ACC112 (cell line): ENCODE measurements around the gene NKIRAS2.
A peak's percentile ranks its signal among the peaks of the same experiment; 100 is the strongest.

Experiments used
- H2AFZ ChIP-seq: fragments of 200-600 bp; sonication (generic); one replicate; pipeline ENCODE4 v1.6.0; 2017; ENCODE audit warnings: antibody characterized with exemption, low read length; ENCODE audit not compliant: unreplicated experiment
- H3K27ac ChIP-seq: fragments of 200-600 bp; sonication (generic); 2 replicates; pipeline ENCODE4 v1.5.1; 2014; ENCODE audit warnings: low read depth, mild to moderate bottlenecking, antibody characterized with exemption, low read length, moderate library complexity
- H3K27me3 ChIP-seq: fragments of 200-600 bp; sonication (generic); 2 replicates; pipeline ENCODE4 v1.6.1; 2014; ENCODE audit warnings: mild to moderate bottlenecking, antibody characterized with exemption, low read length, moderate library complexity, mixed read lengths; ENCODE audit not compliant: insufficient read depth
- H3K36me3 ChIP-seq: fragments of 200-600 bp; sonication (generic); 2 replicates; pipeline ENCODE4 v1.6.1; 2016; ENCODE audit warnings: mild to moderate bottlenecking, antibody characterized with exemption, low read length, moderate library complexity, mixed read lengths; ENCODE audit not compliant: insufficient read depth
- H3K4me1 ChIP-seq: fragments of 200-600 bp; sonication (generic); one replicate; pipeline ENCODE4 v1.6.1; 2016; ENCODE audit warnings: low read length, mixed read lengths; ENCODE audit not compliant: insufficient read depth, unreplicated experiment, control insufficient read depth
- H3K4me3 ChIP-seq: fragments of 200-600 bp; sonication (generic); 2 replicates; pipeline ENCODE4 v1.5.1; 2014; ENCODE audit warnings: mild to moderate bottlenecking, low read depth, low read length
- H3K79me2 ChIP-seq: fragments of 200-600 bp; sonication (generic); one replicate; pipeline ENCODE4 v1.6.0; 2016; ENCODE audit warnings: low read length; ENCODE audit not compliant: control insufficient read depth, unreplicated experiment, insufficient read depth

Gene NKIRAS2

DNA sequence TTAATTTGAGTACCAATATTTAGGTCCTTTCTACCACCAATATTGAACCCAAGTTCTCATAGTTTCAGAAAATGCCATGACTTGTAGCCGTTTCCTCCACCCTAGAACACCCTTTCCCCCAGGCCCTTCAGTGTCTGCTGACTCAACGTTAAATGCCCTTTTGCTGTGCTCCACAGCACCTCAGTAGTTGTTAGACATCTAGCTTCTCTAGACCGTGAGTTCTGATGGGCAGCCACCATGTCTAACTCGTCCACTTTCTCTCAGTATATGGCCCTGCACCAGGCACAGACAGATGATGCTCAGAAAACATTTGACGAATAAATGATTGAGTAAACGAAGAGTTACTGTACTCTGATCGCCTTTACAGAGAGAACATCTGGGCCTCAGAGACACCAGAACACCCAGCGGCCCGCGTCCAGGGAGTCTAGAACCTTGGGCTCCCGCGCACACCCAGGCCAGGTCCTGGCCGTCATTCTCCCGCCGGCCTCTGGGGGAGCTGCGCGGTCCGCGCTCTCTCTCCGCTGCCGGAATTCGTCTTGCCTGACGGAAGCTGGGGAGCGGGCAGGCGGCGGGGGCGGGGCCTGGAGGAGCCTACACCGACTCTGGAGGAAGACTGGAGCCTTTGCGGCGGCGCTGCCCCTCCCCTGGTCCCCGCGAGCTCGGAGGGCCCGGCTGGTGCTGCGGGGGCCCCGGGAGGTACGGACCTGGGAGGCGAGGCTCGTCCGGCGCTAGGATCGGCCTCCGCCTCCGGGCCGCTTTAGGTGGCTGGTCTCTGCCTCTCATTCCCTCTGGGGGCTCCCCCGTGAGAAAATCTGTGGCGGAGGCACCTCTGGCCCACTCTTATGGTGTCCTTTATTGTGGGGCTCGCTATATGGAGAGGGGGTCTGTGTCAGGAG lies at the start of gene NKIRAS2:
TSS of gene NKIRAS2 (plus strand) at position 582 of the 896 bp plus-strand sequence. CDS start 1,488 bp downstream, outside the sequence.
- Histone ChIP-seq H2AFZ (peak within 1 kb of the TSS; percentile 67), H3K4me3 (peak within 1 kb of the TSS; percentile 97), H3K79me2 (peaks cover 40% of the 10 kb centered on the region)

DNA sequence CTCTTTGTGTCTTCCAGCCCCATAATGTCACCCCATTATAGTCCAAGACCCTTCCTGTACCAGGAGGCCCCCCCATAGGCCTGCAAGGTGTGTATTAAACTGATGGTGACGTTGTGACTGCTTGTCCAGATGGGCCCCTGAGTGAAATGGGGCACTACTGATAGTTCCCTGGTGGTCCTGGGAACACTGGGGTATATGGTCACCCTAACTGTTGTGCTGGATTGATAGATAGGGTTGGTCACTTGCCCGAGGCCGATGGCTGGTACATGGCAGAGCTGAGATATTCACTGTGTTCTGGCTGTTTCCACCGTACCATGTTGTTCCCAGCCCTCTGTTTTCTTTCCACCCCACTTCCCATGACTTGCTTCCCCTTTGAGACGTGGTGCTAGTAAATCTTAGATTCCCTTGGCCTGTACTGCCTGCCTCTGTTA lies 49.0 kb upstream of the NKIRAS2 start:
- Histone ChIP-seq H3K4me3 (0 out of 2 replicates have a peak overlapping the region, but pooled peaks have one; percentile 6), H3K36me3 (peaks cover 29% of the 10 kb centered on the region; the same call in 1 of the 2 replicates), H3K27me3 (no peaks in the 10 kb centered on the region), H2AFZ (no peak overlapping the region), H3K79me2 (peaks cover 47% of the 10 kb centered on the region), H3K27ac (no peak overlapping the region), H3K4me1 (peaks cover 24% of the 10 kb centered on the region)

More for the DNA sequence above, at the start of gene NKIRAS2:
- H3K27me3 ChIP-seq = no peaks in the 10 kb centered on the region
- H3K4me1 ChIP-seq = peaks cover 20% of the 10 kb centered on the region
- peaks cover 9% of the 10 kb centered on the region; the same call in 1 of the 2 replicates for H3K36me3 ChIP-seq
- H3K27ac ChIP-seq = peak within 1 kb of the TSS; percentile 49

DNA sequence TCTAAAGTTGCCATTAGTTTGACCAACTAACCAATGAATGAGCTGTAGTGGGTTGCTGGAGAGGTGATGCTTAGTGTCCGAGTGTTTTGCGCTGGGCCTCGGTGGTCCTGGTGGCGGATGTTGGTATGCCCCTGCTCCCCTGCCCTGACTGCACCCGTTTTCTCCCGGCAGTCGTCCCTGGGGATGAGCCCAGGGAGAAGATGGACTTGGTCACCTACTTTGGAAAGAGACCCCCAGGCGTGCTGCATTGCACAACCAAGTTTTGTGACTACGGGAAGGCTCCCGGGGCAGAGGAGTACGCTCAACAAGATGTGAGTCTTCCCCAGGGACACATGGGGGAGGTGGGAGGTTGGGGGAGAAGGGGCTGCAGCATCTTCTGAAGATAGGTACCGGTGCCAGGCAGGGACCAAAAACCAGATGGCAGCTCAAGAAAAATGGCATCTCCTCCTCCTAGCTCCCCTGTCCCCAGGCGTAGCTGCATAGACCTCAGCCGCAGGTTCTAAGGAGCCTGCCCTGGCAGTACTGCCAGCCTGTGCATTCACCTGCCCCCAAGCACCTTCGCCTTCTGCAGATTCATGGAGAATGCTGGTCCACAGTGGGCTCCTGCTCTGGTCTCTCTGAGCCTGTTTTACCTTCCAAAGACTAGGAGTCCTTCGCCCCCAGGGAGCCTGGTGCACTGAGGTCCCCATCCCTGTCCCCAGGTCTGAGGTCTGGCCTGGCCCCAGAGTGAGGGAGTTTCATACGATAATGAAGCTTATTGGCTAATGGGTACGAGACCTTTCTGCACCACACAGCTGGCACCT lies 48.0 kb upstream of the NKIRAS2 start:
- H3K79me2 ChIP-seq = peaks cover 45% of the 10 kb centered on the region
- H2AFZ ChIP-seq = no peak overlapping the region
- H3K4me3 ChIP-seq = no peak overlapping the region
- H3K4me1 ChIP-seq = peaks cover 32% of the 10 kb centered on the region
- no peak overlapping the region for H3K27ac ChIP-seq
- peaks cover 32% of the 10 kb centered on the region; the same call in 1 of the 2 replicates for H3K36me3 ChIP-seq
- H3K27me3 ChIP-seq = no peaks in the 10 kb centered on the region

DNA sequence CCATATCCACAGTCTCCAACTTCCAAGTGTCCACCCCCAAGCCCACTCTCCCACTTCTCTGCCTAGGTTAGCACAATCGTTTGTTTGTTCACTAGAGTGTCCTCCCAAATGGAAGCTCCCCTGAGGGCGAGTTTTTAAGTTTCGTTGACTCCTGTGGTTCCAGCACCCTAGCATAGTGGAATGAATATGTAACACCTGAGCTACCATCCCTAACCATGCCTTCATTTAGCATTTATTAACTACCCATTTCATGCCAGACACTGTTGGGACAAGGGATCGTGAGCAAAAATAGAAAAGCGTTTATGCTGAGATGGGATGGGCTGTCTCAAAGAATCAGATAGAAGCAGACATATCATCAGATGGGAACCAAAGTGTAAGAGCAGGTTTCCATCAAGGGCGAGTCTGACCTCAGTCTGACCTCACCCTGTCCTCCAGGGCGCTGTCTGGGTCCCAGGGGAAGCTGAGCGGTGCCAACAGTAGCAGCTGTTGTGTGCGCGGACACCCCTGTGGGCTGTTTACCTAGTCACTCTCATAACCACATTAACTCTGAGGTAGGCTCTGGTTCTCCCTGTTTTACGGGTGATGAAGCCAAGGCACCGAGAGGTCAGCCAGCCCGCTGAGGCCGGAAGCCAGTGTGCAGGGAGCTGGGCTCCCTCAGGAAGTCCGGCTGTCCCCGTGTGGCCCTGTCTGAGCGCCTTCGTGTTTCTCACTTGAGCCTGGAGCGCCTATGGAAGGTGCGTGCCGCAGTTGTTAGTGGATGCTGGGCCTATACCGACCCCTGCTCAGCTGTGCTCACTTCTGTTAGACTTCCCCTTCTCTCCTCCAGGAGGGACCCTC lies 47.1 kb upstream of the NKIRAS2 start:
- peaks cover 34% of the 10 kb centered on the region; the same call in 1 of the 2 replicates for H3K36me3 ChIP-seq
- no peak overlapping the region for H3K4me3 ChIP-seq
- peaks cover 34% of the 10 kb centered on the region for H3K4me1 ChIP-seq
- H3K27me3 ChIP-seq = no peaks in the 10 kb centered on the region
- no peak overlapping the region for H3K27ac ChIP-seq
- H2AFZ ChIP-seq = no peak overlapping the region
- H3K79me2 ChIP-seq = peaks cover 36% of the 10 kb centered on the region

DNA sequence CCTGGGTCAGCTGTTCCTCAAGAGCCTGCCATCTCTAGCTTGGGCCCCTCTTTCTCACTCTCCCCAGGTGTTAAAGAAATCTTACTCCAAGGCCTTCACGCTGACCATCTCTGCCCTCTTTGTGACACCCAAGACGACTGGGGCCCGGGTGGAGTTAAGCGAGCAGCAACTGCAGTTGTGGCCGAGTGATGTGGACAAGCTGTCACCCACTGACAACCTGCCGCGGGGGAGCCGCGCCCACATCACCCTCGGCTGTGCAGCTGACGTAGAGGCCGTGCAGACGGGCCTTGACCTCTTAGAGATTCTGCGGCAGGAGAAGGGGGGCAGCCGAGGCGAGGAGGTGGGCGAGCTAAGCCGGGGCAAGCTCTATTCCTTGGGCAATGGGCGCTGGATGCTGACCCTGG lies 46.5 kb upstream of the NKIRAS2 start:
- H3K27ac ChIP-seq = no peak overlapping the region

DNA sequence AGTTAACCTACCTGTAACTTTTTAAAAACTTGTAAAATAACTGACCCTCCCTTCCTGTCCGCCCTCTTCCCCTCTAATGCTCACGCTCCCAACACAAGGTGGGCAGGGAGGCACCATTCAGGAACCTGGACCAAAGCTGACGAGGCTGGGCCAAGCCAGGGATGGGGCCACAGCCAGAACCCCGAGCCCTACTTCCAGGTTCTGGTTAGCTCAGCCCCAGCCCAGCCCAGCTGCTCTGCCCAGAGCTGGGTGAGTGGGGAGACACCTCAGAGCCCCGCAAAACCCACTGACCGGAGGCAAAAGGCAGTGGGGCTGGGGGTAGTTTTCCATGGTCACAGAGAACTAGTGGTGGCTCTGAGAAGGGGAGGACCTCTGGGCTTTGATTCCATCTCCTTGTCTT lies 45.9 kb upstream of the NKIRAS2 start:
- no peak overlapping the region for H2AFZ ChIP-seq
- H3K27ac ChIP-seq = no peak overlapping the region
- H3K36me3 ChIP-seq = peaks cover 28% of the 10 kb centered on the region; the same call in 1 of the 2 replicates
- H3K4me3 ChIP-seq = no peak overlapping the region
- H3K27me3 ChIP-seq = no peaks in the 10 kb centered on the region
- H3K4me1 ChIP-seq = peaks cover 24% of the 10 kb centered on the region
- H3K79me2 ChIP-seq = peaks cover 24% of the 10 kb centered on the region

More for the DNA sequence above, 46.5 kb upstream of the NKIRAS2 start:
- H3K79me2 ChIP-seq = peaks cover 30% of the 10 kb centered on the region
- peaks cover 30% of the 10 kb centered on the region; the same call in 1 of the 2 replicates for H3K36me3 ChIP-seq
- no peaks in the 10 kb centered on the region for H3K27me3 ChIP-seq
- H2AFZ ChIP-seq = no peak overlapping the region
- H3K4me1 ChIP-seq = peaks cover 28% of the 10 kb centered on the region
- no peak overlapping the region for H3K4me3 ChIP-seq

DNA sequence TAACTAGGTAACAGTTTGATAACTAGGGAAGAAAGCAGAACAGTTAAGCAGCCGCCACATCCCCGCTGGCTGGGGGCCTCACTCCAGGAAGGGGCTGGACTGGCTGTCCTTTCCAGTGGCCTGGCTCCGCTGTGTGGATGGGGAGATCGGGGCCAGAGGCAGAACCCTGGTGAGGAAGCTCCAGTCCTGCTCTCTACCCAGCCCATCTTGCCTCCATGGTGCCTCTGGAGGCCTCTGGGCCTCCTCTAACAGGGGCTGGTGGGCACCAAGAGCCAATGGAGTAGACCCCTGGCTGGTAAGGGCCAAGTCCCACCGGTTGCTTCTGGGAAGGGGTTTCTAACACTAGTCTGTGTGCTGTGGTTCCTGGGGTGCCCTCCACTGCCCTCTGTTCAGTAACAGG lies 45.2 kb upstream of the NKIRAS2 start:
- peaks cover 24% of the 10 kb centered on the region for H3K4me1 ChIP-seq
- H3K27me3 ChIP-seq = no peaks in the 10 kb centered on the region
- H3K36me3 ChIP-seq = peaks cover 28% of the 10 kb centered on the region; the same call in 1 of the 2 replicates
- H3K79me2 ChIP-seq = peaks cover 19% of the 10 kb centered on the region
- H3K4me3 ChIP-seq = no peak overlapping the region
- H2AFZ ChIP-seq = no peak overlapping the region
- no peak overlapping the region for H3K27ac ChIP-seq

DNA sequence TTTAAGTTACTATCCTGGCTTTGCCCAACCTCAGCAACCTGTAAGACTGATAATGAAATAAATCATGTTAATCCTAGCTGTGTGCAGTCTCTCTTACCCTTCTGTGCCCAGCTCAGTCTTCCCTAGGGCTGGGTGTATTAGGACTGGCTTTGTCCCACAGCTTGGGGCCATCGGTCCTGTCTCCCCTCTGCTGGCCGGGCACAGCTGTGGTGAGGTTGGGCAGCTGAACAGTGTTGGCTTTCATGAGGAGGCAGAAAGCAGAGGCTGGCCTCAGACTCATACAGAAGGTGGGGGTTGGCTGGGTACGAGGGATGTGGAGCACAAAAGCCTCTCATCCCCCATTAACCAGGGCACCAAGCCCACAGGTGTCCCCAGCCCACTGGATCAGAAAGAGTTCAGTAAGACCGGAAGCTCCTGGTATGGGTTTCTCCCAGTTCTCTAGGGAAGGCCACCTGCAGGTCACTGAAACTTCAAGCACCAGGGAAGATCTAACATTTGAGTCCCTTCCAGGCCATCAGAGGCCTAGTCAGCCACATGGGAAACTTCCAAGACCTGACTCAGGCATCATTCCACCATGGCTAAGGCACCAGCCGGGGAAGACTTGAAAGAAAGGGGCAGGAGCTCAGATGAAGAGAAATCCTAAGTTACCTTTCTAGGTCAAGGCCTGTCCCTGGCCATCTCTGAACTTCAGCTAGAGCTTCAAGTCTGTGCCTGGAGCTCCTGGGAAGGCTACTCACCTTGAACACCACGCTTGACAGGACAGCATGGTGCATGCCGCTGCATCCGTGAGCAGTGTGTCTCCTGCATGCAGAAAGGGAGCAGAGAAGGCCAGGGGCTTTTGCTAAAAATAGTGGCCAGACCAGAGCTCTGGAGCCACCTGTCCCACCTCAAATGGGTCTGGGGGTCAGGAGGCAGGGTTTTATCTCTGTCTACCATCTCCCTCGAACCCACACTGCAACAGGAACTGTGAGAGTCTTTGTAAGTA lies 44.5 kb upstream of the NKIRAS2 start:
- Histone ChIP-seq H3K4me1 (peaks cover 24% of the 10 kb centered on the region), H3K27ac (0 out of 2 replicates have a peak overlapping the region, but pooled peaks have one; percentile 80), H3K4me3 (no peak overlapping the region), H2AFZ (no peak overlapping the region), H3K36me3 (peaks cover 31% of the 10 kb centered on the region), H3K27me3 (no peaks in the 10 kb centered on the region), H3K79me2 (peaks cover 14% of the 10 kb centered on the region)

DNA sequence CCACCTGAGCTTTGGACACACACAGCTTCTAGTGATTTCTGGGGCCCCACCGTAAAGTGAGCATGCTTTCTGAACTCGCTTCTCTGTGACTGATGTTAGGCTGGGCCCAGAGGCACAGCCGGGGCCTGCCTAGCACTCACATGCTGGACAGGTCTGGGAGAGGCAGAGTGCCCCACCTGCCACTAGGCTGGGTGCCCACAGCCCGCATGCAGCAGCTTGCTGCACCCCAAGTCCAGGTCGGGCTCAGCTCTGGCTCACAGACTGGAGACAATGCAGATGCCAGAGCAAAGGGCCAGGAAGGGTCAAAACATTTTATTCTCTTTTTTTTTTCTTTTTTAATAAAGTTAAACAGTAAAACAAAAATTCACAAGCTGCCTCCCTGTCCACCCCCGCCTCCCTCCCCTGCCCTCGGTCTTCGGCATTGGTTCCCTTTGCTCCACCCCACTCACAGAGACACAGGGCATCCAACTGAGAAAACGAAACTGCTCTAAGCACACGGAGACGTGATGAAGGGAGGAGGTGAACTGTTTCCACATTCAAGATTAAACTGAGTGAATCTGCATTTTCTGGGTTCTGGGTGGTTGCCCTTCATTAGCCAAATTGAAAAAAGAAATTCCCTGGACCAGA lies 43.6 kb upstream of the NKIRAS2 start:
- peaks cover 5% of the 10 kb centered on the region for H3K79me2 ChIP-seq
- peaks cover 29% of the 10 kb centered on the region for H3K36me3 ChIP-seq
- no peak overlapping the region for H2AFZ ChIP-seq
- H3K4me1 ChIP-seq = peaks cover 16% of the 10 kb centered on the region
- H3K27ac ChIP-seq = peak overlapping the region; percentile 80
- H3K4me3 ChIP-seq = peak overlapping the region; percentile 53
- no peaks in the 10 kb centered on the region for H3K27me3 ChIP-seq
